ENCODE data around the gene SLC3A2. TPM values are rescaled to one million over a fixed set of nuclear protein-coding genes. Genes with fewer than 3 reads are reported as not detected.

The SLC3A2 gene
- total RNA-seq, 1 experiment from 2014 or later: 290 TPM

DNA sequence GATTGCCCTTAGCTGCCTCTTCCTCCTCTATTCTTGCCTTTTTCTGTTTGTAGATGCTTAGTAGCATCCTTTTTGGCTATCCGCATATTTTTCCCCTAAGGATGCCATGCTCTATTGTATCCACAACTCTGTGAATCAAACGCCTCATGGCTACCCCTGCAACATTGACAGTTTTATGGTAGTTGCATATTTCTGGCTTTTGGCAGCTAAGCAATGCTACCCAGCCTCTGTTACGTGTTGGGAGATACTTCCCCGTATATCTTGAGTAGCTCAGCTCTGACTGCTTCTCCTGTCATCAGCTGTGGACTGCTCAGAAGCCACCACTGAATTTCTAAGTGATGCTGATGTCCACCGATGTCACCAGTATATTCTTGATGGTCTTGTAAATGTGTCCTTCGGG is 15.1 kb upstream of the SLC3A2 start:
- H3K4me1 ChIP-seq (ENCODE audit: insufficient read depth, low read length): no peaks in the 10 kb centered on the region
- H3K4me2 ChIP-seq (ENCODE audit: insufficient read depth, insufficient read length, low read length): no peak overlapping the region
- H3K4ac ChIP-seq (ENCODE audit: low read depth, low read length): no peak overlapping the region
- H2BK120ac ChIP-seq (ENCODE audit: low read depth, low read length, poor library complexity, severe bottlenecking): no peak overlapping the region
- no peak overlapping the region for H3K14ac ChIP-seq (ENCODE audit: insufficient read depth, low read length)
- TF ChIP-seq, protein P1, sequence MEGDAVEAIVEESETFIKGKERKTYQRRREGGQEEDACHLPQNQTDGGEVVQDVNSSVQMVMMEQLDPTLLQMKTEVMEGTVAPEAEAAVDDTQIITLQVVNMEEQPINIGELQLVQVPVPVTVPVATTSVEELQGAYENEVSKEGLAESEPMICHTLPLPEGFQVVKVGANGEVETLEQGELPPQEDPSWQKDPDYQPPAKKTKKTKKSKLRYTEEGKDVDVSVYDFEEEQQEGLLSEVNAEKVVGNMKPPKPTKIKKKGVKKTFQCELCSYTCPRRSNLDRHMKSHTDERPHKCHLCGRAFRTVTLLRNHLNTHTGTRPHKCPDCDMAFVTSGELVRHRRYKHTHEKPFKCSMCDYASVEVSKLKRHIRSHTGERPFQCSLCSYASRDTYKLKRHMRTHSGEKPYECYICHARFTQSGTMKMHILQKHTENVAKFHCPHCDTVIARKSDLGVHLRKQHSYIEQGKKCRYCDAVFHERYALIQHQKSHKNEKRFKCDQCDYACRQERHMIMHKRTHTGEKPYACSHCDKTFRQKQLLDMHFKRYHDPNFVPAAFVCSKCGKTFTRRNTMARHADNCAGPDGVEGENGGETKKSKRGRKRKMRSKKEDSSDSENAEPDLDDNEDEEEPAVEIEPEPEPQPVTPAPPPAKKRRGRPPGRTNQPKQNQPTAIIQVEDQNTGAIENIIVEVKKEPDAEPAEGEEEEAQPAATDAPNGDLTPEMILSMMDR (conservative IDR thresholded peaks at IDR 0.05): no peak
- no peak overlapping the region for H2AK5ac ChIP-seq (ENCODE audit: insufficient read length, low read length)
- no CpG with 5 or more reads among the region's 6 CpGs for WGBS (ENCODE audit: extremely low coverage, insufficient read length, low lambda C conversion rate)
- no peak overlapping the region for H2BK20ac ChIP-seq (ENCODE audit: low read depth, low read length, poor library complexity, severe bottlenecking)
- H4K8ac ChIP-seq (replicated peaks; ENCODE audit: insufficient read length, low read depth, low read length): no peak overlapping the region
- no peak overlapping the region for H3K23ac ChIP-seq (ENCODE audit: insufficient read length, low read depth, low read length)
- H3K9me3 Mint-ChIP-seq: no peaks in the 10 kb centered on the region
- H2AFZ ChIP-seq (ENCODE audit: low read length): no peak overlapping the region
- no peak overlapping the region for H3K4me3 Mint-ChIP-seq
- no peaks in the 10 kb centered on the region for H3K27me3 Mint-ChIP-seq (ENCODE audit: low read depth)
- H2BK12ac ChIP-seq (ENCODE audit: insufficient read length, low read depth, low read length): no peak overlapping the region
- H3K4me1 Mint-ChIP-seq: peaks cover 23 to 31% of the 10 kb centered on the region in 2 experiments
- no peak overlapping the region for H4K5ac ChIP-seq (ENCODE audit: insufficient read length, low read depth, low read length)
- H3K9ac ChIP-seq (ENCODE audit: extremely low read depth, insufficient read length, low read length): no peak overlapping the region
- no peak overlapping the region for H3K18ac ChIP-seq (ENCODE audit: insufficient read length, low read depth, low read length)
- peaks cover 23 to 56% (median 43%) of the 10 kb centered on the region in 3 experiments; a peak in 6 of 7 replicates for H3K36me3 Mint-ChIP-seq (ENCODE audit: insufficient read depth in 1 of 3, low read depth in 3 of 3)
- H3T11ph ChIP-seq (ENCODE audit: low read length): no peak overlapping the region
- H3K27me3 ChIP-seq (ENCODE audit: insufficient read depth, low read length): no peaks in the 10 kb centered on the region
- H4K91ac ChIP-seq (ENCODE audit: insufficient read length, low read depth, low read length): no peak overlapping the region
- no peak overlapping the region for H3K27ac ChIP-seq (ENCODE audit: insufficient read length, low read depth, low read length)
- no peaks in the 10 kb centered on the region for H3K9me3 ChIP-seq (ENCODE audit: control insufficient read depth, low read depth, low read length)
- no peaks in the 10 kb centered on the region for H4K20me1 ChIP-seq (ENCODE audit: control insufficient read depth, insufficient read depth, insufficient read length)
- no peak overlapping the region for H3K56ac ChIP-seq (ENCODE audit: insufficient read length, low read depth, low read length)
- H3K23me2 ChIP-seq (ENCODE audit: insufficient read length, low read depth, low read length, poor library complexity, severe bottlenecking): no peaks in the 10 kb centered on the region
- no peak for DNase-seq
- no peak overlapping the region for H2BK5ac ChIP-seq (ENCODE audit: insufficient read length, low read length)
- H2BK15ac ChIP-seq (ENCODE audit: low read depth, low read length): no peak overlapping the region
- peaks cover 45% of the 10 kb centered on the region for H3K79me2 ChIP-seq (ENCODE audit: insufficient read depth, low read length)
- peak overlapping the region in 1 of 3 experiments; percentile 33; a peak in 2 of 7 replicates for H3K27ac Mint-ChIP-seq
- peaks cover 8% of the 10 kb centered on the region for H3K79me1 ChIP-seq (ENCODE audit: insufficient read depth, low read depth, low read length, poor library complexity, severe bottlenecking)

Data from H9 (cell line).